Left ventricle myocardium inferior (tissue), 1 donor: Measurements from ENCODE around the gene EHMT1. TPM values are rescaled to one million over a fixed set of nuclear protein-coding genes. Genes with fewer than 3 reads are reported as not detected.

Experiments used
- DNase-seq: peaks from one replicate; pipeline ENCODE4 v3.0.0-alpha.2; 2020
- H3K27ac ChIP-seq: fragments of 200-600 bp; replicated peaks from 2 replicates; pipeline ENCODE4 v1.8.0; 2021
- H3K27me3 ChIP-seq: fragments of 200-600 bp; 2 replicates; pipeline ENCODE4 v1.8.0; 2021; ENCODE audit warnings: low read depth
- H3K36me3 ChIP-seq: fragments of 200-600 bp; 2 replicates; pipeline ENCODE4 v1.8.0; 2021
- H3K4me1 ChIP-seq: fragments of 200-600 bp; 2 replicates; pipeline ENCODE4 v1.8.0; 2021
- H3K4me3 ChIP-seq: fragments of 200-600 bp; 2 replicates; pipeline ENCODE4 v1.8.0; 2021; ENCODE audit warnings: mild to moderate bottlenecking, moderate library complexity
- H3K9me3 ChIP-seq: fragments of 200-600 bp; replicated peaks from 2 replicates; pipeline ENCODE4 v1.8.0; 2021
- CTCF ChIP-seq: fragments of 200-600 bp; IDR thresholded peaks from 2 replicates; pipeline ENCODE4 v1.8.0; 2021; ENCODE audit warnings: antibody characterized with exemption, mild to moderate bottlenecking, borderline replicate concordance
- intact Hi-C: fragments of 100-400 bp; cut with micrococcal nuclease; formaldehyde crosslinking; loops from one replicate; pipeline ENCODE4 v1.11.0; 2022
- total RNA-seq: library from RNA; stranded (reverse); fragmentation: NEBNext Ultra II Directional; extraction: Animal tissue kit (Norgen Biotek cat#: 25700); gene quantifications from one replicate; pipeline ENCODE4 v1.2.1, GENCODE V29; 2021
- donor health status: DM: no; HTN: yes; CAD: no; lungs with severe emphysema.

Gene EHMT1
- total RNA-seq, 1 donor from 2014 or later, result 31.3 TPM

- Histone ChIP-seq H3K36me3 (peaks cover 31% of the 10 kb centered on the region), H3K9me3 (no peaks in the 10 kb centered on the region), H3K27me3 (no peaks in the 10 kb centered on the region), H3K27ac (no peak overlapping the region), H3K4me1 (peaks cover 53% of the 10 kb centered on the region), H3K4me3 (no peak overlapping the region)
- no peak for TF ChIP-seq CTCF
- intact Hi-C loops, result no loop called here
- DNase-seq, result no peak
Observed at GRCh38 chr9:137610944-137611343, 7.9 kb upstream of the EHMT1 start.

- intact Hi-C loops, result no loop called here
- H3K27me3 ChIP-seq, result no peaks in the 10 kb centered on the region
- H3K27ac ChIP-seq, result peak overlapping the region; percentile 59
- peaks cover 37% of the 10 kb centered on the region for H3K36me3 ChIP-seq
- no peak for DNase-seq
- H3K4me1 ChIP-seq, result peaks cover 46% of the 10 kb centered on the region
- no peak for TF ChIP-seq CTCF
- H3K9me3 ChIP-seq, result no peaks in the 10 kb centered on the region
- H3K4me3 ChIP-seq, result no peak overlapping the region
Observed at GRCh38 chr9:137611623-137612609, 6.9 kb upstream of the EHMT1 start.

GRCh38 chr9:137612741-137613142 lies 6.1 kb upstream of the EHMT1 start:
- peaks cover 46% of the 10 kb centered on the region for H3K4me1 ChIP-seq
- DNase-seq, result no peak
- H3K9me3 ChIP-seq, result no peaks in the 10 kb centered on the region
- peak overlapping the region; percentile 59 for H3K27ac ChIP-seq
- peaks cover 37% of the 10 kb centered on the region for H3K36me3 ChIP-seq
- no peak for TF ChIP-seq CTCF
- no peaks in the 10 kb centered on the region for H3K27me3 ChIP-seq
- intact Hi-C loops, result no loop called here
- H3K4me3 ChIP-seq, result no peak overlapping the region

GRCh38 chr9:137613259-137613658 lies 5.5 kb upstream of the EHMT1 start:
- Histone ChIP-seq H3K27ac (peak overlapping the region; percentile 59), H3K36me3 (peaks cover 37% of the 10 kb centered on the region), H3K4me1 (peaks cover 46% of the 10 kb centered on the region), H3K9me3 (no peaks in the 10 kb centered on the region), H3K27me3 (no peaks in the 10 kb centered on the region), H3K4me3 (no peak overlapping the region)
- intact Hi-C loops, result no loop called here
- no peak for DNase-seq
- no peak for TF ChIP-seq CTCF

- intact Hi-C loops, result no loop called here
- TF ChIP-seq CTCF, result no peak
- no peak overlapping the region for H3K4me3 ChIP-seq
- no peaks in the 10 kb centered on the region for H3K27me3 ChIP-seq
- peaks cover 32% of the 10 kb centered on the region for H3K36me3 ChIP-seq
- H3K4me1 ChIP-seq, result peaks cover 42% of the 10 kb centered on the region
- no peak for DNase-seq
- no peaks in the 10 kb centered on the region for H3K9me3 ChIP-seq
- no peak overlapping the region for H3K27ac ChIP-seq
Observed at GRCh38 chr9:137613738-137614523, 4.9 kb upstream of the EHMT1 start.
